GM08714 (cell line): ENCODE results near the gene EVI5L.
A peak's percentile ranks its signal among the peaks of the same experiment; 100 is the strongest.
"Not testable (repeated sequence)": the region's sequence is repeated elsewhere in the genome, so short reads cannot be mapped to it uniquely, and the experiment has no call there.

Experiments
- H3K4me3 ChIP-seq: fragments of 200-500 bp; sonication (Bioruptor generic); 2 replicates; pipeline ENCODE4 v1.5.1; 2014; ENCODE audit warnings: mild to moderate bottlenecking, low read length, inconsistent platforms
- ZNF274 ChIP-seq: IDR thresholded peaks from 2 replicates; pipeline ENCODE4 v1.6.1; 2012; ENCODE audit warnings: mild to moderate bottlenecking, low read depth, low read length

The EVI5L gene

GRCh38 chr19:7888826-7889217, 58.8 kb downstream of the EVI5L start:
- no peak overlapping the region for H3K4me3 ChIP-seq
- no peak for TF ChIP-seq ZNF274

- H3K4me3 ChIP-seq, result not testable (repeated sequence)
Measured at GRCh38 chr19:7893362-7894101, 63.5 kb downstream of the EVI5L start.

- H3K4me3 ChIP-seq, result no peak overlapping the region
- no peak for TF ChIP-seq ZNF274
Measured at GRCh38 chr19:7894612-7895309, 64.7 kb downstream of the EVI5L start.

GRCh38 chr19:7895565-7895964, 65.5 kb downstream of the EVI5L start:
- TF ChIP-seq ZNF274, result no peak
- H3K4me3 ChIP-seq, result no peak overlapping the region

- TF ChIP-seq ZNF274, result no peak
- H3K4me3 ChIP-seq, result no peak overlapping the region
Measured at GRCh38 chr19:7897292-7897691, 67.3 kb downstream of the EVI5L start.

- TF ChIP-seq ZNF274, result no peak
Measured at GRCh38 chr19:7898967-7899366, 68.9 kb downstream of the EVI5L start.

GRCh38 chr19:7899751-7900378, 69.8 kb downstream of the EVI5L start:
- TF ChIP-seq ZNF274, result no peak
- H3K4me3 ChIP-seq, result no peak overlapping the region

More at GRCh38 chr19:7898967-7899366, 68.9 kb downstream of the EVI5L start:
- no peak overlapping the region for H3K4me3 ChIP-seq

- H3K4me3 ChIP-seq, result no peak overlapping the region
- TF ChIP-seq ZNF274, result no peak
Measured at GRCh38 chr19:7900401-7900870, 70.4 kb downstream of the EVI5L start.

- H3K4me3 ChIP-seq, result no peak overlapping the region
- no peak for TF ChIP-seq ZNF274
Measured at GRCh38 chr19:7900931-7901330, 70.9 kb downstream of the EVI5L start.

- H3K4me3 ChIP-seq, result no peak overlapping the region
- TF ChIP-seq ZNF274, result no peak
Measured at GRCh38 chr19:7901337-7901736, 71.3 kb downstream of the EVI5L start.

- peak overlapping the region; percentile 72 for H3K4me3 ChIP-seq
- no peak for TF ChIP-seq ZNF274
Measured at GRCh38 chr19:7902796-7903243, 72.8 kb downstream of the EVI5L start.

GRCh38 chr19:7903244-7904073, 73.4 kb downstream of the EVI5L start, which contains the start of gene MAP2K7:
MAP2K7 (plus strand) TSS chr19:7903877; CDS start chr19:7903945, 68 bp downstream.
- no peak for TF ChIP-seq ZNF274

GRCh38 chr19:7904074-7905020, 74.3 kb downstream of the EVI5L start:
- peak overlapping the region; percentile 78 for H3K4me3 ChIP-seq
- TF ChIP-seq ZNF274, result no peak

More at GRCh38 chr19:7903244-7904073, 73.4 kb downstream of the EVI5L start, which contains the start of gene MAP2K7:
- peak within 1 kb of the TSS; percentile 78 for H3K4me3 ChIP-seq

- no peak for TF ChIP-seq ZNF274
- no peak overlapping the region for H3K4me3 ChIP-seq
Measured at GRCh38 chr19:7905268-7905667, 75.2 kb downstream of the EVI5L start.
